Left kidney (tissue), 2 donors: ENCODE results near the gene ZEB2. TPM values are rescaled to one million over a fixed set of nuclear protein-coding genes. Genes with fewer than 3 reads are reported as not detected.
A peak's percentile ranks its signal among the peaks of the same experiment; 100 is the strongest.

Experiments used
- DNase-seq: peaks from one replicate; pipeline ENCODE4 v3.0.0-alpha.2; 2013
- polyA plus RNA-seq: library from polyadenylated mRNA; unstranded; fragments of 120-200 nt; gene quantifications from one replicate; pipeline ENCODE4 v1.2.1, GENCODE V29; 2013; ENCODE audit not compliant: insufficient read length

The ZEB2 gene
- polyA plus RNA-seq, 1 donor, result 120 TPM

GRCh38 chr2:144452169-144452988 is 67.5 kb downstream of the ZEB2 start:
- no peak for DNase-seq

- DNase-seq, result no peak
Observed at GRCh38 chr2:144451443-144451842, 68.5 kb downstream of the ZEB2 start.

- DNase-seq, result no peak
Observed at GRCh38 chr2:144449028-144449406, 70.9 kb downstream of the ZEB2 start.

- no peak for DNase-seq
Observed at GRCh38 chr2:144448389-144449027, 71.4 kb downstream of the ZEB2 start.

GRCh38 chr2:144447535-144447934 is 72.4 kb downstream of the ZEB2 start:
- no peak for DNase-seq

GRCh38 chr2:144446136-144446535 is 73.8 kb downstream of the ZEB2 start:
- no peak for DNase-seq

- DNase-seq, result no peak
Observed at GRCh38 chr2:144445196-144445595, 74.7 kb downstream of the ZEB2 start.

GRCh38 chr2:144443837-144444817 is 75.8 kb downstream of the ZEB2 start:
- DNase-seq, result no peak

- no peak for DNase-seq
Observed at GRCh38 chr2:144441711-144442141, 78.2 kb downstream of the ZEB2 start.

GRCh38 chr2:144439993-144440392 is 79.9 kb downstream of the ZEB2 start:
- DNase-seq, result no peak

- no peak for DNase-seq
Observed at GRCh38 chr2:144438801-144439631, 80.9 kb downstream of the ZEB2 start.

GRCh38 chr2:144437636-144438035 is 82.3 kb downstream of the ZEB2 start:
- no peak for DNase-seq

GRCh38 chr2:144434425-144435222 is 85.3 kb downstream of the ZEB2 start:
- no peak for DNase-seq

- DNase-seq, result no peak
Observed at GRCh38 chr2:144432921-144433320, 87.0 kb downstream of the ZEB2 start.

- no peak for DNase-seq
Observed at GRCh38 chr2:144431998-144432397, 87.9 kb downstream of the ZEB2 start.

GRCh38 chr2:144431392-144431783 is 88.5 kb downstream of the ZEB2 start:
- no peak for DNase-seq

GRCh38 chr2:144430722-144431391 is 89.1 kb downstream of the ZEB2 start:
- peak; percentile 74 for DNase-seq

GRCh38 chr2:144429396-144430112 is 90.4 kb downstream of the ZEB2 start:
- no peak for DNase-seq

GRCh38 chr2:144426981-144427479 is 92.9 kb downstream of the ZEB2 start:
- DNase-seq, result no peak
